ENCODE measurements around the gene HOXB8.

Gene HOXB8

GRCh38 chr17:48639982-48640857, 25.1 kb upstream of the HOXB8 start:
- intact Hi-C loops (cut with DNase I), result no loop called here
- DNase-seq, result no peak

GRCh38 chr17:48639136-48639535, 24.0 kb upstream of the HOXB8 start:
- DNase-seq, result no peak
- intact Hi-C loops (cut with DNase I), result no loop called here

GRCh38 chr17:48637323-48638260, 22.5 kb upstream of the HOXB8 start:
- no peak for DNase-seq
- intact Hi-C loops (cut with DNase I), result no loop called here

- peak in 35 of 42 donors; percentile 7 to 69 (median 33) for DNase-seq
These were observed 21.3 kb upstream of the HOXB8 start for GRCh38 chr17:48636177-48637018.

GRCh38 chr17:48634493-48635208, 19.6 kb upstream of the HOXB8 start:
- intact Hi-C loops (cut with DNase I), result no loop called here
- DNase-seq, result no peak

More at GRCh38 chr17:48636177-48637018, 21.3 kb upstream of the HOXB8 start:
- intact Hi-C loops (cut with DNase I), result no loop called here

- intact Hi-C loops (cut with DNase I), result no loop called here
- DNase-seq, result no peak
These were observed 18.2 kb upstream of the HOXB8 start for GRCh38 chr17:48633266-48633677.

- no peak for DNase-seq
These were observed 17.6 kb upstream of the HOXB8 start for GRCh38 chr17:48632579-48633265.

GRCh38 chr17:48631693-48632578, 16.8 kb upstream of the HOXB8 start:
- DNase-seq, result no peak
- intact Hi-C loops (cut with DNase I), result no loop called here

More at GRCh38 chr17:48632579-48633265, 17.6 kb upstream of the HOXB8 start:
- intact Hi-C loops (cut with DNase I), result no loop called here

GRCh38 chr17:48630925-48631692, 16.0 kb upstream of the HOXB8 start:
- DNase-seq, result no peak
- intact Hi-C loops (cut with DNase I), result no loop called here

GRCh38 chr17:48630009-48630924, 15.2 kb upstream of the HOXB8 start:
- no peak for DNase-seq

GRCh38 chr17:48629411-48629759, 14.3 kb upstream of the HOXB8 start:
- intact Hi-C loops (cut with DNase I), result no loop called here
- no peak for DNase-seq

More at GRCh38 chr17:48630009-48630924, 15.2 kb upstream of the HOXB8 start:
- intact Hi-C loops (cut with DNase I), result no loop called here

- intact Hi-C loops (cut with DNase I), result no loop called here
These were observed 13.7 kb upstream of the HOXB8 start for GRCh38 chr17:48628649-48629410.

GRCh38 chr17:48627623-48628521, 12.8 kb upstream of the HOXB8 start:
- intact Hi-C loops (cut with DNase I), result no loop called here
- no peak for DNase-seq

More at GRCh38 chr17:48628649-48629410, 13.7 kb upstream of the HOXB8 start:
- no peak for DNase-seq
